ENCODE measurements around the gene CYP3A7. TPM values are rescaled to one million over a fixed set of nuclear protein-coding genes. Genes with fewer than 3 reads are reported as not detected.

Gene CYP3A7
- total RNA-seq, 1 experiment from 2014 or later = not detected

GRCh38 chr7:99720800-99721595 lies 14.0 kb downstream of the CYP3A7 start (continued):
- TF ChIP-seq ZNF671 (CRISPR knock-in tag; IDR thresholded peaks at IDR 0.05) (no peak), CBFB (CRISPR knock-in tag; IDR thresholded peaks at IDR 0.05; ENCODE audit: low read depth) (no peak), ZNF281 (CRISPR knock-in tag; IDR thresholded peaks at IDR 0.05) (no peak), NR1H2 (CRISPR knock-in tag; IDR thresholded peaks at IDR 0.05) (no peak), ZMAT4 (CRISPR knock-in tag; IDR thresholded peaks at IDR 0.05) (no peak), ATF1 (CRISPR knock-in tag; IDR thresholded peaks at IDR 0.05) (no peak), HMGA2 (CRISPR knock-in tag; IDR thresholded peaks at IDR 0.05) (no peak), ATF3 (CRISPR knock-in tag; conservative IDR thresholded peaks at IDR 0.05) (no peak)

- ChIA-PET CTCF (no interaction called here), POLR2A (no interaction called here)
- Mint-ChIP-seq H3K27me3 (ENCODE audit: low read depth) (peaks cover 12% of the 10 kb centered on the region), H3K9me3 (peaks cover 8% of the 10 kb centered on the region), H3K27ac (no peak overlapping the region), H3K4me1 (no peaks in the 10 kb centered on the region), H3K36me3 (no peaks in the 10 kb centered on the region), H3K4me3 (no peak overlapping the region)
- TF ChIP-seq ZBTB43 (CRISPR knock-in tag; IDR thresholded peaks at IDR 0.05) = no peak
- no peak for TF ChIP-seq ELF4 (CRISPR knock-in tag; IDR thresholded peaks at IDR 0.05; ENCODE audit: low read depth)
- TF ChIP-seq E2F1 (CRISPR knock-in tag; IDR thresholded peaks at IDR 0.05) = no peak
- no peak for TF ChIP-seq ESRRA (CRISPR knock-in tag; IDR thresholded peaks at IDR 0.05; ENCODE audit: borderline replicate concordance)
- no peak for TF ChIP-seq ETV6 (CRISPR knock-in tag; IDR thresholded peaks at IDR 0.05)
- no peak for TF ChIP-seq GRHL2 (CRISPR knock-in tag; IDR thresholded peaks at IDR 0.05; ENCODE audit: insufficient replicate concordance, severe bottlenecking)
- TF ChIP-seq TP53 (CRISPR knock-in tag; IDR thresholded peaks at IDR 0.05) = no peak
- TF ChIP-seq MLX (CRISPR knock-in tag; IDR thresholded peaks at IDR 0.05) = no peak
- TF ChIP-seq E2F4 (CRISPR knock-in tag; IDR thresholded peaks at IDR 0.05; ENCODE audit: borderline replicate concordance, low read depth) = no peak
- no peak for TF ChIP-seq ZNF512 (CRISPR knock-in tag; IDR thresholded peaks at IDR 0.05; ENCODE audit: borderline replicate concordance)
- no peak for TF ChIP-seq ZNF416 (CRISPR knock-in tag; IDR thresholded peaks at IDR 0.05)
- no peak for TF ChIP-seq CDX4 (CRISPR knock-in tag; IDR thresholded peaks at IDR 0.05; ENCODE audit: borderline replicate concordance)
- DNase-seq (ENCODE audit: low spot score) (no peak), ATAC-seq (no peak)
These were observed 14.8 kb downstream of the CYP3A7 start for GRCh38 chr7:99719996-99720769.

Data from WTC11 (cell line).